DND-41 (cell line): ENCODE results near the gene SLC43A3.

Source experiments
- ATAC-seq: fragments of 200-7000 bp; cut with Tn5 transposase; 3 replicates; pipeline ENCODE4 v1.9.1; 2021; ENCODE audit warnings: low read depth; ENCODE audit not compliant: insufficient read depth
- DNase-seq: peaks from one replicate; pipeline ENCODE4 v3.0.0-alpha.2; 2020
- H2AFZ ChIP-seq: 2 replicates; pipeline ENCODE4 v1.6.0; 2012; ENCODE audit warnings: low read depth, low read length
- H3K27ac ChIP-seq: 2 replicates; pipeline ENCODE4 v1.5.1; 2012; ENCODE audit warnings: low read length, inconsistent platforms
- H3K27me3 ChIP-seq: fragments of 200-600 bp; sonication (generic); 2 replicates; pipeline ENCODE4 v1.6.0; 2012; ENCODE audit warnings: low read length, mild to moderate bottlenecking, inconsistent platforms; ENCODE audit not compliant: insufficient read depth, poor library complexity
- H3K36me3 ChIP-seq: 2 replicates; pipeline ENCODE4 v1.5.1; 2012; ENCODE audit warnings: low read length, inconsistent platforms; ENCODE audit not compliant: insufficient read depth
- H3K4me1 ChIP-seq: 2 replicates; pipeline ENCODE4 v1.5.1; 2012; ENCODE audit warnings: mild to moderate bottlenecking, low read length; ENCODE audit not compliant: insufficient read depth
- H3K4me2 ChIP-seq: 2 replicates; pipeline ENCODE4 v1.6.0; 2012; ENCODE audit warnings: mild to moderate bottlenecking, moderate library complexity, low read length, inconsistent platforms; ENCODE audit not compliant: insufficient read depth
- H3K4me3 ChIP-seq, 2 experiments: fragments of 200-600 bp in 1 of 2; shearing (Covaris generic) in 1 of 2; 2 replicates each; pipeline ENCODE4 v1.5.1; 2012 to 2016; ENCODE audit warnings: inconsistent platforms in 2 of 2, low read length in 2 of 2, mild to moderate bottlenecking in 2 of 2, low read depth in 1 of 2, moderate library complexity in 1 of 2
- H3K79me2 ChIP-seq: 2 replicates; pipeline ENCODE4 v1.6.0; 2012; ENCODE audit warnings: low read length, inconsistent platforms; ENCODE audit not compliant: insufficient read depth
- H3K9ac ChIP-seq: 2 replicates; pipeline ENCODE4 v1.6.0; 2012; ENCODE audit warnings: low read depth, mild to moderate bottlenecking, inconsistent platforms, low read length, moderate library complexity
- H3K9me3 ChIP-seq: 2 replicates; pipeline ENCODE4 v1.5.1; 2012; ENCODE audit warnings: low read length, moderate library complexity, mild to moderate bottlenecking, inconsistent platforms; ENCODE audit not compliant: insufficient read depth, severe bottlenecking
- H4K20me1 ChIP-seq: 2 replicates; pipeline ENCODE4 v1.6.0; 2012; ENCODE audit warnings: low read length; ENCODE audit not compliant: insufficient read depth
- CTCF ChIP-seq: IDR thresholded peaks from 2 replicates; pipeline ENCODE4 v1.5.1; 2012; ENCODE audit warnings: borderline replicate concordance, low read length, moderate library complexity, mild to moderate bottlenecking; ENCODE audit not compliant: poor library complexity, severe bottlenecking; ENCODE audit errors: extremely low read depth
- EZH2 ChIP-seq: IDR thresholded peaks from 3 replicates; pipeline ENCODE4 v1.6.1; 2012; ENCODE audit warnings: borderline replicate concordance, low read depth, mild to moderate bottlenecking, moderate library complexity, low read length, inconsistent platforms; ENCODE audit not compliant: severe bottlenecking

The SLC43A3 gene

GRCh38 chr11:57402188-57403002, 24.5 kb downstream of the SLC43A3 start:
- Histone ChIP-seq H3K4me2 (no peak overlapping the region), H3K4me3 (no peak overlapping the region), H3K27me3 (no peaks in the 10 kb centered on the region), H3K79me2 (no peaks in the 10 kb centered on the region), H3K9me3 (no peaks in the 10 kb centered on the region), H3K4me1 (no peaks in the 10 kb centered on the region), H3K27ac (no peak overlapping the region), H3K9ac (no peak overlapping the region), H3K36me3 (peaks cover 19% of the 10 kb centered on the region), H2AFZ (no peak overlapping the region), H4K20me1 (peaks cover 6% of the 10 kb centered on the region)
- no peak for TF ChIP-seq CTCF
- no peak for TF ChIP-seq EZH2
- ATAC-seq (no peak), DNase-seq (no peak)

DNA sequence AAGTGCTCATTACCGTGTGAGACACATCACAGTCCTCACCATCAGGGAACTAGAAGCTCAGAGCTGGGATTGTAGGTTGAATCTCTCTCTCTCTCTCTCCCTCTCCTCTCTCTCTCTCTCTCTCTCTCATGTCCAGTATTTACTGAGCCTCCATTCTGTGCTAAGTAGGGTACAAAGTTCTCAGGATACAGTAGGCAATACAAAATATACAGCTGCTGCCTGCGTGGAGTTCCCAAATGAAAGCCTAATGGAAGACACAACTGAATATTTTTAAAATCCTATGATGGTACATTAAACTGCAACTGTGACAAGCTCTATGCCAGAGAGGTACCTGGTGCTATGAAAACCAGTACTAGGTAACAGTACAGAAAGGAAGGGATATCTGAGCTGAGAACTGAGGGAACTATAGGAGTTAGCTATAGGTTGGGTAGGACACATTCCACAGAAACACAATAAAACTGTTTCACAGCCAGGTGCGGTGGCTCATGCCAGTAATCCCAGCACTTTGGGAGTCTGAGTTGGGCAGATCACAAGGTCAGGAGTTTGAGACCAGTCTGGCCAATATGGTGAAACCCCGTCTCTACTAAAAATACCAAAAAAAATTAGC, 26.8 kb downstream of the SLC43A3 start:
- Histone ChIP-seq H3K4me2 (no peak overlapping the region), H3K4me3 (no peak overlapping the region), H3K9me3 (no peaks in the 10 kb centered on the region), H3K36me3 (no peaks in the 10 kb centered on the region), H2AFZ (no peak overlapping the region), H3K27ac (no peak overlapping the region), H3K4me1 (no peaks in the 10 kb centered on the region), H3K27me3 (no peaks in the 10 kb centered on the region), H3K79me2 (no peaks in the 10 kb centered on the region), H3K9ac (no peak overlapping the region), H4K20me1 (no peaks in the 10 kb centered on the region)
- ATAC-seq = no peak
- TF ChIP-seq CTCF (no peak), EZH2 (no peak)
- DNase-seq = no peak

DNA sequence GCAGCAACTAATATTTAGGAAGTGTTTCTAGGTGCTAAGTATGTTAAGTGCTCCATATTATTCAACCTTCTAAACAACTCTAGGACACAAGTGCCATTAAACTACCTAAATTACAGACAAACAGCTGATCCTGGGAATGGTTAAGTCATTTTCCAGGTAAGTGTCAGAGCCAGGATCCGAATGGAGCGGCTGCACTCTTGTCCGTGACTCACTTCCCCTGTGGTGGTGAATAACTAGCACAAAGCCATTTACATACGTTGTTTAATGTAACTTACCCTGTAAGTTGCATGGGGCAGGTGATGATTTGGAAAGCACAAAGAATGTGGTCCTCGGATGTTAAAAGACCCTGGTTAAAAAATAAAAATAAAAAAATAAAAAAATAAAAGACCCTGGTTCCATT, 27.7 kb downstream of the SLC43A3 start:
- Histone ChIP-seq H3K27ac (no peak overlapping the region), H2AFZ (no peak overlapping the region), H3K9ac (no peak overlapping the region), H3K27me3 (no peaks in the 10 kb centered on the region), H4K20me1 (no peaks in the 10 kb centered on the region), H3K4me3 (no peak overlapping the region), H3K4me1 (no peaks in the 10 kb centered on the region), H3K36me3 (no peaks in the 10 kb centered on the region), H3K9me3 (no peaks in the 10 kb centered on the region), H3K4me2 (no peak overlapping the region), H3K79me2 (no peaks in the 10 kb centered on the region)
- DNase-seq = no peak
- no peak for TF ChIP-seq CTCF
- no peak for ATAC-seq
